Measurements from ENCODE around the gene PKIB.
A peak's percentile ranks its signal among the peaks of the same experiment; 100 is the strongest.

Gene PKIB

DNA sequence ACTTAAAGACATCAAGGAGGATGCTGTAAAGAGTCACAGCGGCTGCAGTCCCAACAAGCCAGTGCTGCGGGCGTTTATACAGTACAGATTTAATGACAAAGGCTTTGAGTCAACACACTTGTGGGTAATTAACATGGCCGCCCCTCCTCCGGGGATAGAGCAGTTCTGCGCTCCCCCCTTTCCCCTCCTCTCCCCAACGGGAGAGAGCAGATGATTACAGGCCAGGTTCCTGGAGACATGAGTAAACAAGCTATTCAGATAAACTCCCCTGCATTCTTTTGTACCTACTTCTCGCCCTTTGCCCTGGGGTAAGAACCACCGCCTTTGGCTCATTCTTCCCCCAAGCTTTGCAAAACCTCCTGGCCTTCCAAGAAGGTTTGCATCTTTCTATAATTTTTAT, 145.7 kb downstream of the PKIB start:
- no peaks in the 10 kb centered on the region for H3K27me3 ChIP-seq (replicated peaks; ENCODE audit: insufficient read depth, low read length)
- H4K20me1 ChIP-seq (ENCODE audit: insufficient read depth, low read length): no peaks in the 10 kb centered on the region
- peaks cover 3% of the 10 kb centered on the region; the same call in 1 of the 2 replicates for H3K4me1 ChIP-seq (ENCODE audit: low read length)
- H3K4me3 ChIP-seq (ENCODE audit: low read length): no peak overlapping the region
- no peak overlapping the region for H3K9ac ChIP-seq (ENCODE audit: low read length)
- no peak overlapping the region for H2AFZ ChIP-seq (ENCODE audit: low read length)
- TF ChIP-seq EZH2 (optimal IDR thresholded peaks at IDR 0.05; ENCODE audit: low read depth, low read length): no peak
- no peak for TF ChIP-seq EZH2phosphoT487 (IDR thresholded peaks at IDR 0.05; ENCODE audit: low read length)
- TF ChIP-seq, protein P1, sequence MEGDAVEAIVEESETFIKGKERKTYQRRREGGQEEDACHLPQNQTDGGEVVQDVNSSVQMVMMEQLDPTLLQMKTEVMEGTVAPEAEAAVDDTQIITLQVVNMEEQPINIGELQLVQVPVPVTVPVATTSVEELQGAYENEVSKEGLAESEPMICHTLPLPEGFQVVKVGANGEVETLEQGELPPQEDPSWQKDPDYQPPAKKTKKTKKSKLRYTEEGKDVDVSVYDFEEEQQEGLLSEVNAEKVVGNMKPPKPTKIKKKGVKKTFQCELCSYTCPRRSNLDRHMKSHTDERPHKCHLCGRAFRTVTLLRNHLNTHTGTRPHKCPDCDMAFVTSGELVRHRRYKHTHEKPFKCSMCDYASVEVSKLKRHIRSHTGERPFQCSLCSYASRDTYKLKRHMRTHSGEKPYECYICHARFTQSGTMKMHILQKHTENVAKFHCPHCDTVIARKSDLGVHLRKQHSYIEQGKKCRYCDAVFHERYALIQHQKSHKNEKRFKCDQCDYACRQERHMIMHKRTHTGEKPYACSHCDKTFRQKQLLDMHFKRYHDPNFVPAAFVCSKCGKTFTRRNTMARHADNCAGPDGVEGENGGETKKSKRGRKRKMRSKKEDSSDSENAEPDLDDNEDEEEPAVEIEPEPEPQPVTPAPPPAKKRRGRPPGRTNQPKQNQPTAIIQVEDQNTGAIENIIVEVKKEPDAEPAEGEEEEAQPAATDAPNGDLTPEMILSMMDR (IDR thresholded peaks at IDR 0.05; ENCODE audit: low read length): no peak
- H3F3A ChIP-seq (ENCODE audit: insufficient read depth, low read length): no peaks in the 10 kb centered on the region
- no peak overlapping the region for H3K27ac ChIP-seq (ENCODE audit: low read length)
- no peaks in the 10 kb centered on the region for H3K9me2 ChIP-seq (replicated peaks; ENCODE audit: insufficient read depth, low read length)
- H3K9me3 ChIP-seq (replicated peaks; ENCODE audit: insufficient read depth, low read length): no peaks in the 10 kb centered on the region
- H3K36me3 ChIP-seq (replicated peaks; ENCODE audit: insufficient read depth, low read length): no peaks in the 10 kb centered on the region
- H3K4me2 ChIP-seq (ENCODE audit: low read depth, low read length): no peak overlapping the region
- H3K79me2 ChIP-seq (ENCODE audit: low read length): no peaks in the 10 kb centered on the region
- no peak for DNase-seq

DNA sequence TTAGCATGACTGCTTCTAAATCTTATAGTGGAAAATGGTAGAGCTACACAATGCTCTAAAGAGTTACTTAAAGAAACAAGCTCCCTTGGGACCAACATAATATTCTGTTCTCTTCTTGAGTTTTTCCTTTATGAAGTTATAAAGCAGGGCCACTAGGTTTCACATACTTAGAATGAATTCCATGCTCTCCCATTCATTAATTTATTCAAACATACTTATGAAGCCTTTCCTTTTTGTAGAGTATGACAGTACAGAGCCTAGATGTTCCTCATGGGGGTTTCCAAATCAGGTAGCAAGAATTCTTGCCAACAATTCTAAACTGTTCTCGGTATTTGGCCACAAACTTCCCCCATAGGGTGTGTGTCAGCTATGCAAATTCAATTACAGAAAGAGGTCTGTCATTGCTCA, 148.7 kb downstream of the PKIB start:
- DNase-seq: peak; percentile 35
- Histone ChIP-seq H3K4me2 (ENCODE audit: low read depth, low read length) (no peak overlapping the region), H3K27me3 (replicated peaks; ENCODE audit: insufficient read depth, low read length) (no peaks in the 10 kb centered on the region), H3K4me1 (ENCODE audit: low read length) (no peaks in the 10 kb centered on the region), H3K4me3 (ENCODE audit: low read length) (no peak overlapping the region), H3F3A (ENCODE audit: insufficient read depth, low read length) (no peaks in the 10 kb centered on the region), H3K9me2 (replicated peaks; ENCODE audit: insufficient read depth, low read length) (no peaks in the 10 kb centered on the region), H3K36me3 (replicated peaks; ENCODE audit: insufficient read depth, low read length) (no peaks in the 10 kb centered on the region), H3K9ac (ENCODE audit: low read length) (no peak overlapping the region), H3K27ac (ENCODE audit: low read length) (0 out of 2 replicates have a peak overlapping the region, but pooled peaks have one; percentile 1), H4K20me1 (ENCODE audit: insufficient read depth, low read length) (no peaks in the 10 kb centered on the region), H3K9me3 (replicated peaks; ENCODE audit: insufficient read depth, low read length) (no peaks in the 10 kb centered on the region), H2AFZ (ENCODE audit: low read length) (no peak overlapping the region), H3K79me2 (ENCODE audit: low read length) (no peaks in the 10 kb centered on the region)
- TF ChIP-seq EZH2phosphoT487 (IDR thresholded peaks at IDR 0.05; ENCODE audit: low read length) (no peak), EZH2 (optimal IDR thresholded peaks at IDR 0.05; ENCODE audit: low read depth, low read length) (no peak)
- TF ChIP-seq, protein P1 (IDR thresholded peaks at IDR 0.05; ENCODE audit: low read length): no peak

DNA sequence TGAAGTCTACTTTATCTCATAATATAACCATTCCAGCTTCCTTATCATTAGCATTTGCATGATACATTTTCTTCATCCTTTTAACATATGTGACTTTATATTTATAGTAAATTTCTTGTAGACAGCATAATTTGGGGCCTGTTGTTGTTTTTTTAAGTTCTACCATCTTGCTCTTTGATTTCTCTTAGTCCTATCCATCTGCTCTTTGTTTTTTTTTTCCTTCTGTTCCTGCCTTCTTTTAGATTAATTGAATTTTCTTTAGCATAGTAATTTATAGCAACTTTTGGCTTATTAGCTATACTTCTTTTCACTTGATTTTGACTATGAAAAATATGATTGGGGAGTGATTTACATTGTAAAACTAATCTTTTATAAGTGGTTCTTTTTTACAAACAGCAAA, 150.1 kb downstream of the PKIB start:
- Histone ChIP-seq H3K9ac (ENCODE audit: low read length) (no peak overlapping the region), H3F3A (ENCODE audit: insufficient read depth, low read length) (no peaks in the 10 kb centered on the region), H3K27me3 (replicated peaks; ENCODE audit: insufficient read depth, low read length) (no peaks in the 10 kb centered on the region), H2AFZ (ENCODE audit: low read length) (no peak overlapping the region), H3K79me2 (ENCODE audit: low read length) (no peaks in the 10 kb centered on the region), H4K20me1 (ENCODE audit: insufficient read depth, low read length) (no peaks in the 10 kb centered on the region), H3K4me3 (ENCODE audit: low read length) (no peak overlapping the region), H3K36me3 (replicated peaks; ENCODE audit: insufficient read depth, low read length) (no peaks in the 10 kb centered on the region), H3K27ac (ENCODE audit: low read length) (no peak overlapping the region), H3K9me3 (replicated peaks; ENCODE audit: insufficient read depth, low read length) (no peaks in the 10 kb centered on the region), H3K9me2 (replicated peaks; ENCODE audit: insufficient read depth, low read length) (no peaks in the 10 kb centered on the region), H3K4me2 (ENCODE audit: low read depth, low read length) (no peak overlapping the region), H3K4me1 (ENCODE audit: low read length) (no peaks in the 10 kb centered on the region)
- TF ChIP-seq EZH2phosphoT487 (IDR thresholded peaks at IDR 0.05; ENCODE audit: low read length): no peak
- no peak for TF ChIP-seq EZH2 (optimal IDR thresholded peaks at IDR 0.05; ENCODE audit: low read depth, low read length)
- TF ChIP-seq, protein P1 (IDR thresholded peaks at IDR 0.05; ENCODE audit: low read length): no peak
- DNase-seq: no peak
